ENCODE data around the gene EPHA8. TPM values are rescaled to one million over a fixed set of nuclear protein-coding genes. Genes with fewer than 3 reads are reported as not detected.

Gene EPHA8
- total RNA-seq, 1 experiment from 2014 or later = 0.07 TPM

DNA sequence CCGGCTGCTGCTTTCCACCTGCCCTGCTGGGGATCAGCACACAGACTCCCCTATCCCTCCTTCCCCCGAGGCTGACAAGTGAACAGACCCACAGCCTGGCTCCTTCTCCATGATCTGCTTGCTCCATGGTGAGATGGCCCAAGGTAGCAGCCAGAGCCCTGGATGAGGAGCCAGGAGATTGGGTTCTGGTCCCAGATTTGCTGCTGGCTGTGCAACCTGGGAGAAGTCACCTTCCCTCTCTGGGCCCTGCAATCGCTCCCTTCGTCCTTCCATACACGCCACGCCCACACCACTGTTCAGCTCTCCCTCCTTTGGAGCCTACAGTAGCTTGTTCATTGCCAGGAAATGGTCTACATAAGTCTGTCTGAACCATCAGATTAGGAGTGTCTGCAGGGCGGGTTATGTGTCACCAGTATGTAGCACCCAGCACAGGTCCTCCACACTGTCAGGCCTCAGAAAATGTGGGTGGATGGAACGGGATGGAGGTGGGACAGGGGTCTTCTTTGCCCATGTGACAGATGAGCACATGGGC, 9.2 kb upstream of the EPHA8 start:
- no peak overlapping the region for H3K9ac ChIP-seq (ENCODE audit: low read length)
- no peaks in the 10 kb centered on the region for H3K9me2 ChIP-seq (replicated peaks; ENCODE audit: low read length)
- ATAC-seq = no peak
- no peaks in the 10 kb centered on the region for H3K4me1 ChIP-seq (ENCODE audit: insufficient read depth, low read length)
- no peak overlapping the region for H3K27ac ChIP-seq (ENCODE audit: low read length)
- no peaks in the 10 kb centered on the region for H3K79me2 ChIP-seq (ENCODE audit: low read length)
- ChIA-PET POLR2A (ENCODE audit: unreplicated experiment) (no interaction called here), CTCF (no interaction called here)
- H3K4me3 ChIP-seq (ENCODE audit: low read length) = no peak overlapping the region
- H3K4me2 ChIP-seq (ENCODE audit: low read length) = no peak overlapping the region
- no peaks in the 10 kb centered on the region for H4K20me1 ChIP-seq (ENCODE audit: low read length)
- H3K36me3 ChIP-seq (ENCODE audit: low read depth, low read length) = no peaks in the 10 kb centered on the region
- no peaks in the 10 kb centered on the region for H3F3A ChIP-seq (ENCODE audit: low read length, unreplicated experiment)
- intact Hi-C loops (cut with micrococcal nuclease) = no loop called here
- no peaks in the 10 kb centered on the region for H3K9me3 ChIP-seq (ENCODE audit: low read length)
- H3K27me3 ChIP-seq (ENCODE audit: low read length) = peaks cover 7% of the 10 kb centered on the region; the same call in 1 of the 2 replicates
- no TSS peak for BruUV-seq (replicated peaks)
- DNase-seq = no peak
- TF ChIP-seq EZH2 (IDR thresholded peaks at IDR 0.05; ENCODE audit: low read length, unreplicated experiment) (no peak), EZH2phosphoT487 (IDR thresholded peaks at IDR 0.05; ENCODE audit: borderline replicate concordance, low read length) (no peak)
- TF ChIP-seq, protein P1, sequence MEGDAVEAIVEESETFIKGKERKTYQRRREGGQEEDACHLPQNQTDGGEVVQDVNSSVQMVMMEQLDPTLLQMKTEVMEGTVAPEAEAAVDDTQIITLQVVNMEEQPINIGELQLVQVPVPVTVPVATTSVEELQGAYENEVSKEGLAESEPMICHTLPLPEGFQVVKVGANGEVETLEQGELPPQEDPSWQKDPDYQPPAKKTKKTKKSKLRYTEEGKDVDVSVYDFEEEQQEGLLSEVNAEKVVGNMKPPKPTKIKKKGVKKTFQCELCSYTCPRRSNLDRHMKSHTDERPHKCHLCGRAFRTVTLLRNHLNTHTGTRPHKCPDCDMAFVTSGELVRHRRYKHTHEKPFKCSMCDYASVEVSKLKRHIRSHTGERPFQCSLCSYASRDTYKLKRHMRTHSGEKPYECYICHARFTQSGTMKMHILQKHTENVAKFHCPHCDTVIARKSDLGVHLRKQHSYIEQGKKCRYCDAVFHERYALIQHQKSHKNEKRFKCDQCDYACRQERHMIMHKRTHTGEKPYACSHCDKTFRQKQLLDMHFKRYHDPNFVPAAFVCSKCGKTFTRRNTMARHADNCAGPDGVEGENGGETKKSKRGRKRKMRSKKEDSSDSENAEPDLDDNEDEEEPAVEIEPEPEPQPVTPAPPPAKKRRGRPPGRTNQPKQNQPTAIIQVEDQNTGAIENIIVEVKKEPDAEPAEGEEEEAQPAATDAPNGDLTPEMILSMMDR (conservative IDR thresholded peaks at IDR 0.05; ENCODE audit: low read depth, low read length) = no peak
- no peak overlapping the region for H2AFZ ChIP-seq (ENCODE audit: low read length)

DNA sequence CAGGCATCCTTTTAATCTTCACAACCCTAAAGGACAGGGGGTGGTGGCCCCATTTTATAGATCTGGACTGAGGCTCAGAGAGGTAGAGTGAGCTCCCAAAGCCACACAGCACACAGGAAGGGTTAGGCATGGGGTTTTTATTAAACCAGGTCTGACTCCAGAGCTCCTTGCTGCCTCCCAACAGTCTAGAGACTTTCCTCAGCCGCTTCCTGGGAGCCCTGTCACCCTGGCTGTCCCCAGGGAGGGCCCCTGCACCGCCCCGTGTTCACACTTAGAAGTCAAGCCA, 8.0 kb upstream of the EPHA8 start:
- intact Hi-C loops (cut with micrococcal nuclease) = no loop called here
- H3K27me3 ChIP-seq (ENCODE audit: low read length) = peaks cover 19% of the 10 kb centered on the region

DNA sequence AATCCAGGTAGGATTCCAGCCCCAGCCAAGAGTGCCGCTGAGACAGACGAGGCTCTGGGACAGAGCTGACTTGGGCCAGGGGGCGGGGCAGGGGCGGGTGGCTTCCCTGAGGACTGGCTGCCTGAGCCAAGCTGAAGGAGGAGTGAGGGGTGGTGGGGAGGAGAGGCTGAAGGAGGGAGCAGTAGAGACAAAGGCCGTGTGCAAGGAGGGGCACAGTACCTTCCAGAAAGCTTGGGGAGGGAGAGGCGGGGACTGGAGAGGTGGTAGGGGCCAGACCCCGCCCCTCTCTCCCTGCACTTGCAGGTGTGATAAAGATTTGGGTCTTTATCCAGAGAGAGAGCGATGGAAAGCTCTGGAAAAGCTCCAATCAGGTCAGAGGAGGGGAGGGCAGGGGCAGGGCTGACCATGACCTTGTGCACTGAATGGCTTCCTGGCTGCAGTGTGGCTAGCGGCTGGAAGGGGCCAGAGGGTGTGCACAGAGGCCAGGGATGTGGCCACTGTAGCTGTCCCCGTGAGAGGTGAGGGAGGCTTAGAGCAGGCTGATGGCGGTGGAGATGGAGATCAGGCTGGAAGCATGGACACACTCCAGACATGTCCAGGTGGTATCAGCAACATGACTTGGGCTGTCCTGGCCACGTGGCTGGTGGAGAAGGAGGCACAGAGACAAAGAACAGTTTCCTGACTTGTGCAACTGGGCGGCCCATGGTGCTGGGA, 6.7 kb upstream of the EPHA8 start:
- Histone ChIP-seq H3K79me2 (ENCODE audit: low read length) (no peaks in the 10 kb centered on the region), H3K9me2 (replicated peaks; ENCODE audit: low read length) (no peaks in the 10 kb centered on the region), H3K4me3 (ENCODE audit: low read length) (no peak overlapping the region), H3K36me3 (ENCODE audit: low read depth, low read length) (no peaks in the 10 kb centered on the region), H3K9ac (ENCODE audit: low read length) (no peak overlapping the region), H3K9me3 (ENCODE audit: low read length) (no peaks in the 10 kb centered on the region), H2AFZ (ENCODE audit: low read length) (no peak overlapping the region), H3K27ac (ENCODE audit: low read length) (no peak overlapping the region), H3F3A (ENCODE audit: low read length, unreplicated experiment) (no peaks in the 10 kb centered on the region), H4K20me1 (ENCODE audit: low read length) (no peaks in the 10 kb centered on the region), H3K4me2 (ENCODE audit: low read length) (no peak overlapping the region), H3K4me1 (ENCODE audit: insufficient read depth, low read length) (no peaks in the 10 kb centered on the region), H3K27me3 (ENCODE audit: low read length) (peaks cover 32% of the 10 kb centered on the region)
- no TSS peak for BruUV-seq (replicated peaks)
- DNase-seq (no peak), ATAC-seq (no peak)
- intact Hi-C loops (cut with micrococcal nuclease) = no loop called here
- TF ChIP-seq EZH2 (IDR thresholded peaks at IDR 0.05; ENCODE audit: low read length, unreplicated experiment) (no peak), EZH2phosphoT487 (IDR thresholded peaks at IDR 0.05; ENCODE audit: borderline replicate concordance, low read length) (no peak)
- TF ChIP-seq, protein P1 (conservative IDR thresholded peaks at IDR 0.05; ENCODE audit: low read depth, low read length) = no peak
- POLR2A ChIA-PET (ENCODE audit: unreplicated experiment) = no interaction called here
- CTCF ChIA-PET = no interaction called here

More for the DNA sequence above, 8.0 kb upstream of the EPHA8 start:
- H4K20me1 ChIP-seq (ENCODE audit: low read length) = no peaks in the 10 kb centered on the region
- no peaks in the 10 kb centered on the region for H3F3A ChIP-seq (ENCODE audit: low read length, unreplicated experiment)
- no peak overlapping the region for H3K9ac ChIP-seq (ENCODE audit: low read length)
- TF ChIP-seq, protein P1 (conservative IDR thresholded peaks at IDR 0.05; ENCODE audit: low read depth, low read length) = no peak
- TF ChIP-seq EZH2phosphoT487 (IDR thresholded peaks at IDR 0.05; ENCODE audit: borderline replicate concordance, low read length) = no peak
- no peak for TF ChIP-seq EZH2 (IDR thresholded peaks at IDR 0.05; ENCODE audit: low read length, unreplicated experiment)
- no peaks in the 10 kb centered on the region for H3K9me3 ChIP-seq (ENCODE audit: low read length)
- CTCF ChIA-PET = no interaction called here
- H2AFZ ChIP-seq (ENCODE audit: low read length) = no peak overlapping the region
- no peak overlapping the region for H3K27ac ChIP-seq (ENCODE audit: low read length)
- DNase-seq (no peak), ATAC-seq (no peak)
- H3K4me2 ChIP-seq (ENCODE audit: low read length) = no peak overlapping the region
- no peaks in the 10 kb centered on the region for H3K36me3 ChIP-seq (ENCODE audit: low read depth, low read length)
- no peaks in the 10 kb centered on the region for H3K9me2 ChIP-seq (replicated peaks; ENCODE audit: low read length)
- H3K79me2 ChIP-seq (ENCODE audit: low read length) = no peaks in the 10 kb centered on the region
- BruUV-seq (replicated peaks) = no TSS peak
- POLR2A ChIA-PET (ENCODE audit: unreplicated experiment) = no interaction called here
- no peaks in the 10 kb centered on the region for H3K4me1 ChIP-seq (ENCODE audit: insufficient read depth, low read length)
- no peak overlapping the region for H3K4me3 ChIP-seq (ENCODE audit: low read length)

All from PC-3 (cell line).